Activated B cell treated with CpG ODN at 0.5 μM for 24 hours (primary cell): ENCODE measurements around the gene TMEM270. TPM values are rescaled to one million over a fixed set of nuclear protein-coding genes. Genes with fewer than 3 reads are reported as not detected.

Experiments used
- ATAC-seq: fragments of 200-7000 bp; cut with Tn5 transposase; one replicate; pipeline ENCODE4 v1.10.0; 2021; ENCODE audit warnings: low read depth, mild to moderate bottlenecking, moderate library complexity
- CTCF ChIA-PET: fragments of 350-600 bp; sonication (Branson Sonifier 250); formaldehyde crosslinking; loops from one replicate; lab custom pipeline; 2021; ENCODE audit warnings: antibody characterized with exemption; lab: Charles Lee
- POLR2A ChIA-PET: fragments of 350-600 bp; sonication (Branson Sonifier 250); formaldehyde crosslinking; loops from one replicate; lab custom pipeline; 2021; ENCODE audit warnings: antibody characterized with exemption; lab: Charles Lee
- DNase-seq: peaks from one replicate; pipeline ENCODE4 v3.0.0; 2022
- H3K27ac Mint-ChIP-seq: one replicate; pipeline ENCODE4 v1.8.0; 2020; ENCODE audit warnings: mixed read lengths
- H3K27me3 Mint-ChIP-seq: one replicate; pipeline ENCODE4 v1.8.0; 2021; ENCODE audit warnings: mixed read lengths
- H3K36me3 Mint-ChIP-seq: one replicate; pipeline ENCODE4 v1.8.0; 2021; ENCODE audit warnings: low read depth, mixed read lengths
- H3K4me1 Mint-ChIP-seq: one replicate; pipeline ENCODE4 v1.8.0; 2021; ENCODE audit warnings: mixed read lengths
- H3K4me3 Mint-ChIP-seq: one replicate; pipeline ENCODE4 v1.8.0; 2020; ENCODE audit warnings: mild to moderate bottlenecking, mixed read lengths
- H3K9me3 Mint-ChIP-seq: one replicate; pipeline ENCODE4 v1.8.0; 2020; ENCODE audit warnings: mixed read lengths
- CTCF ChIP-seq: fragments of 200-600 bp; IDR thresholded peaks from one replicate; pipeline ENCODE4 v1.8.0; 2022; ENCODE audit warnings: antibody characterized with exemption, mild to moderate bottlenecking
- intact Hi-C: fragments of 100-400 bp; cut with micrococcal nuclease; formaldehyde crosslinking; loops from one replicate; pipeline ENCODE4 v1.15.1; 2024
- total RNA-seq: library from RNA; stranded (reverse); gene quantifications from 2 replicates; pipeline ENCODE4 v1.2.3, GENCODE V29; 2022

Gene TMEM270
- total RNA-seq, 1 donor from 2014 or later = not detected

- no peaks in the 10 kb centered on the region for H3K36me3 Mint-ChIP-seq
- H3K27me3 Mint-ChIP-seq = peaks cover 4% of the 10 kb centered on the region
- ChIA-PET POLR2A (no interaction called here), CTCF (interaction anchor here (0.6 kb wide), 1 partner anchor 336 kb away, joined by 4 read pairs; no protein-coding TSS in a partner anchor)
- no peak overlapping the region for H3K27ac Mint-ChIP-seq
- DNase-seq = no peak
- no peaks in the 10 kb centered on the region for H3K4me1 Mint-ChIP-seq
- H3K9me3 Mint-ChIP-seq = no peaks in the 10 kb centered on the region
- no peak for TF ChIP-seq CTCF
- no peak overlapping the region for H3K4me3 Mint-ChIP-seq
- no peak for ATAC-seq
- intact Hi-C loops = loop anchor here (1.0 kb wide), 1 partner anchor 535 kb away; no protein-coding TSS in a partner anchor
Observed at GRCh38 chr7:73866446-73866767, 5.4 kb downstream of the TMEM270 start.

- TF ChIP-seq CTCF = no peak
- no peak for ATAC-seq
- no peak overlapping the region for H3K4me3 Mint-ChIP-seq
- peaks cover 1% of the 10 kb centered on the region for H3K27me3 Mint-ChIP-seq
- CTCF ChIA-PET = no interaction called here
- no peak overlapping the region for H3K27ac Mint-ChIP-seq
- intact Hi-C loops = no loop called here
- POLR2A ChIA-PET = no interaction called here
- DNase-seq = no peak
- no peaks in the 10 kb centered on the region for H3K36me3 Mint-ChIP-seq
- no peaks in the 10 kb centered on the region for H3K4me1 Mint-ChIP-seq
- H3K9me3 Mint-ChIP-seq = no peaks in the 10 kb centered on the region
Observed at GRCh38 chr7:73869011-73869798, 8.2 kb downstream of the TMEM270 start.

GRCh38 chr7:73870041-73870492 lies 9.1 kb downstream of the TMEM270 start:
- intact Hi-C loops = no loop called here
- ChIA-PET POLR2A (no interaction called here), CTCF (no interaction called here)
- no peak for ATAC-seq
- TF ChIP-seq CTCF = no peak
- Mint-ChIP-seq H3K27me3 (peaks cover 1% of the 10 kb centered on the region), H3K4me1 (no peaks in the 10 kb centered on the region), H3K4me3 (no peak overlapping the region), H3K27ac (no peak overlapping the region), H3K36me3 (no peaks in the 10 kb centered on the region), H3K9me3 (no peaks in the 10 kb centered on the region)
- DNase-seq = no peak

GRCh38 chr7:73871163-73872011 lies 10.4 kb downstream of the TMEM270 start:
- H3K27me3 Mint-ChIP-seq = peaks cover 2% of the 10 kb centered on the region
- ATAC-seq = no peak
- H3K4me1 Mint-ChIP-seq = no peaks in the 10 kb centered on the region
- ChIA-PET POLR2A (no interaction called here), CTCF (no interaction called here)
- H3K4me3 Mint-ChIP-seq = no peak overlapping the region
- no peaks in the 10 kb centered on the region for H3K36me3 Mint-ChIP-seq
- H3K9me3 Mint-ChIP-seq = no peaks in the 10 kb centered on the region
- TF ChIP-seq CTCF = no peak
- no peak for DNase-seq
- H3K27ac Mint-ChIP-seq = no peak overlapping the region
- intact Hi-C loops = no loop called here
